ENCODE results near the gene EMX2.

The EMX2 gene

GRCh38 chr10:117556356-117556755 lies 13.8 kb downstream of the EMX2 start:
- no peaks in the 10 kb centered on the region for H3K36me3 ChIP-seq (ENCODE audit: control insufficient read depth in 2 of 2, insufficient read depth in 2 of 2, low read length in 2 of 2)
- no peak overlapping the region for H3K4me3 ChIP-seq (ENCODE audit: low read length in 2 of 2)
- H3K9ac ChIP-seq (ENCODE audit: low read depth in 1 of 2, low read length in 2 of 2) = no peak overlapping the region
- peaks cover 34 to 44% of the 10 kb centered on the region in 2 donors for H3K27me3 ChIP-seq (ENCODE audit: control insufficient read depth in 2 of 2, insufficient read depth in 2 of 2, low read length in 2 of 2)
- no peaks in the 10 kb centered on the region for H3K4me1 ChIP-seq (ENCODE audit: control insufficient read depth in 2 of 2, insufficient read depth in 2 of 2, low read length in 2 of 2)
- H3K27ac ChIP-seq (ENCODE audit: low read depth in 2 of 2, low read length in 2 of 2) = no peak overlapping the region
- no peaks in the 10 kb centered on the region for H3K9me3 ChIP-seq (ENCODE audit: control insufficient read depth in 2 of 2, low read length in 2 of 2)

DNA sequence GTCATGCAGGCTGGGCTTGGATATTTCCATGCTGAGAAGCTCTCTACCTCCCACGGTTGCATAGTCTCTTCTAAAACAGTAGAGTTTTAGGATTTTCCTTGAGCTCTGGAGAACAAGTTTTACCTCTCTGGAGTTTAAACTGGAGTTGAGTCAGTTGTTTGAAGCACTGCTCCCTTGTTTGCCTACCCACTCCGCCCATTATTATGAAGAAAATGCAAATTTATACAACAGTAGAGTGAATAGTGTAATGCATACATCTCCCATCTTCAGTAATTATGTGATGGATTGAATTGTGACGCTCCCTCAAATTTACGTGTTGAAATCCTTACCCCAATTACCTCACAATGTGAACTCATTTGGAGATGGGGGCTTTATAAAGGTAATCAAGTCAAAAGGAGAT lies 17.2 kb downstream of the EMX2 start:
- peaks cover 12 to 13% of the 10 kb centered on the region in 2 donors for H3K27me3 ChIP-seq (ENCODE audit: control insufficient read depth in 2 of 2, insufficient read depth in 2 of 2, low read length in 2 of 2)
- no peaks in the 10 kb centered on the region for H3K4me1 ChIP-seq (ENCODE audit: control insufficient read depth in 2 of 2, insufficient read depth in 2 of 2, low read length in 2 of 2)
- no peak overlapping the region for H3K9ac ChIP-seq (ENCODE audit: low read depth in 1 of 2, low read length in 2 of 2)
- H3K9me3 ChIP-seq (ENCODE audit: control insufficient read depth in 2 of 2, low read length in 2 of 2) = no peaks in the 10 kb centered on the region
- no peak overlapping the region for H3K4me3 ChIP-seq (ENCODE audit: low read length in 2 of 2)
- H3K36me3 ChIP-seq (ENCODE audit: control insufficient read depth in 2 of 2, insufficient read depth in 2 of 2, low read length in 2 of 2) = no peaks in the 10 kb centered on the region
- no peak overlapping the region for H3K27ac ChIP-seq (ENCODE audit: low read depth in 2 of 2, low read length in 2 of 2)

DNA sequence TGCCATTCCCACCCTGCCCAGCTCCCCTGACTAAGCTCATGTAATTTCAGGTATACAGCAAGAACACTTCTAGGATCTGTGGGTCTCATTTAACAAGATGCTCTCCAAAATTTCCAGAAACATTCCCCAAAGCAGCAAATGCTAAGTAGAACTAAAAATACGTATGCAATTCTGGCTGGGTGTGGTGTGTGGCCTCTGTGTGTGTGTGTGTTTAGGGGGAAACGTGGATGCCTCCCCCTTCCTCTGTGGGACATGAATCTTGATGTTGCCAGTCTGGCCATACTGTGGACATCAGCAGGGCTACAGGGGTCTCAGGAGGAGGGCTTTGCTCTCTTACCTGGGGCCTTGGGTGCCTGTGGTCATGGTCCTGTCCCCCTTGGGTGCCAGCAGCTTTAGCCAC lies 18.4 kb downstream of the EMX2 start:
- H3K4me1 ChIP-seq (ENCODE audit: control insufficient read depth in 2 of 2, insufficient read depth in 2 of 2, low read length in 2 of 2) = no peaks in the 10 kb centered on the region
- H3K9me3 ChIP-seq (ENCODE audit: control insufficient read depth in 2 of 2, low read length in 2 of 2) = no peaks in the 10 kb centered on the region
- H3K27ac ChIP-seq (ENCODE audit: low read depth in 2 of 2, low read length in 2 of 2) = no peak overlapping the region
- no peak overlapping the region for H3K9ac ChIP-seq (ENCODE audit: low read depth in 1 of 2, low read length in 2 of 2)
- H3K36me3 ChIP-seq (ENCODE audit: control insufficient read depth in 2 of 2, insufficient read depth in 2 of 2, low read length in 2 of 2) = no peaks in the 10 kb centered on the region
- no peak overlapping the region for H3K4me3 ChIP-seq (ENCODE audit: low read length in 2 of 2)
- peaks cover 8 to 10% of the 10 kb centered on the region in 2 donors for H3K27me3 ChIP-seq (ENCODE audit: control insufficient read depth in 2 of 2, insufficient read depth in 2 of 2, low read length in 2 of 2)

DNA sequence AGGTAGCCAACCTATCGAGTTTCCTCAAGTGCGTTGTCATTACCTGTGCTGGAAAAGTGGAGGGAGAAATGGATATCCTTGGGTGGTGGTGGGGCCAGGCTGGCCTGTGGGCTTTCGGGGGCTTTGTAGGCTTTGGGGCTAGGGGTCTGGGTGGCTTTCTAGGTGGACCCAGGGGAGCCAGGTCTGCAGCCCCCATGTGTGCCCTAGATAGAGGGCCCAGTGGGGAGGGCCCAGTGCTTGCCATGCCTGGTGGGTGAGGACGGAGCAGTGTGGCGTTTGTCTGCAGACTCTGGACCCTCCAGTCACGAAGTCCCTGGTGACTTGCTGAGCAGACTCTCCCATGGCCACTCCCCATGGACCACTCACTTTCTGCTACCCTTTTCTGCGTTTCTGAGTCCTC lies 19.7 kb downstream of the EMX2 start:
- H3K9ac ChIP-seq (ENCODE audit: low read depth in 1 of 2, low read length in 2 of 2) = no peak overlapping the region
- H3K4me1 ChIP-seq (ENCODE audit: control insufficient read depth in 2 of 2, insufficient read depth in 2 of 2, low read length in 2 of 2) = no peaks in the 10 kb centered on the region
- no peaks in the 10 kb centered on the region for H3K36me3 ChIP-seq (ENCODE audit: control insufficient read depth in 2 of 2, insufficient read depth in 2 of 2, low read length in 2 of 2)
- H3K27ac ChIP-seq (ENCODE audit: low read depth in 2 of 2, low read length in 2 of 2) = no peak overlapping the region
- H3K9me3 ChIP-seq (ENCODE audit: control insufficient read depth in 2 of 2, low read length in 2 of 2) = no peaks in the 10 kb centered on the region
- H3K4me3 ChIP-seq (ENCODE audit: low read length in 2 of 2) = no peak overlapping the region
- H3K27me3 ChIP-seq (ENCODE audit: control insufficient read depth in 2 of 2, insufficient read depth in 2 of 2, low read length in 2 of 2) = peaks cover 3 to 4% of the 10 kb centered on the region in 2 donors

DNA sequence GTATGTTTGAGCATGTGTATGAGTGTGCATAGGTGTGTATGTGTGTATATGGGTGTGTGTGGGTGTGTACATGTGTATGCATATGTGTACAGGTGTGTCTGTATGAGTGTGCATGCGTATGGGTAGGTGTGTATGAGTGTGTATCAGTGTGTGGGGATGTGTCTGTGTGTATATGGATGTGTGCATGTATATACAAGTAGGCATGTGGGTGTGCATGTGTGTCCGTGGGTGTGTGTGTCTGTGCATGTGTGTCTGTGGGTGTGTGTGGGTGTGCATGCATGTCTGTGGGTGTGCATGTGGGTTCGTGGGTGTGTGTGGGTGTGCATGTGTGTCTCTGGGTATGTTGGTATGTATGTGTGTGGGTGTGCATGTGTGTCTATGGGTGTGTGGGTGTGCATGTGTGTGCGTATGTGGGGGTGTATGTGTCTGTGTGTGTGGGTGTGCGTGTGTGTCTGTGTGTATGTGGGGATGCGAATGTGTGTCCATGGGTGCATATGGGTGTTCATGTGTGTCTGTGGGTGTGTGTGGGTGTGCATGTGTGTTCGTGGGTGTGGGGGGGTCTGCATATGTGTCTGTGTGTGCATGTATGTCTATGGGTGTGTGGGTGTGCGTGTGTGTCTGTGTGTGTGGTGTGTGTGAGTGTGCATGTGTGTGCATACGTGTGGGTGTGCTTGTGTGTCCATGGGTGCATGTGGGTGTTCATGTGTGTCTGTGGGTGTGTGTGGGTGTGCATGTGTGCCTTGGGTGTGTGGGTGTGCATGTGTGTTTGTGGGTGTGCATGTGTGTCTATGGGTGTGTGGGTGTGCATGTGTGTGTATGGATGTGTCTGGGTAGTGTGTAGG lies 20.6 kb downstream of the EMX2 start:
- Histone ChIP-seq H3K27me3 (ENCODE audit: control insufficient read depth in 2 of 2, insufficient read depth in 2 of 2, low read length in 2 of 2) (peaks cover 3 to 4% of the 10 kb centered on the region in 2 donors), H3K4me1 (ENCODE audit: control insufficient read depth in 2 of 2, insufficient read depth in 2 of 2, low read length in 2 of 2) (no peaks in the 10 kb centered on the region), H3K36me3 (ENCODE audit: control insufficient read depth in 2 of 2, insufficient read depth in 2 of 2, low read length in 2 of 2) (no peaks in the 10 kb centered on the region)

GRCh38 chr10:117563780-117564179 lies 21.2 kb downstream of the EMX2 start:
- H3K27ac ChIP-seq (ENCODE audit: low read depth in 2 of 2, low read length in 2 of 2) = no peak overlapping the region
- no peaks in the 10 kb centered on the region for H3K36me3 ChIP-seq (ENCODE audit: control insufficient read depth in 2 of 2, insufficient read depth in 2 of 2, low read length in 2 of 2)
- no peak overlapping the region for H3K4me3 ChIP-seq (ENCODE audit: low read length in 2 of 2)
- peaks cover 3 to 4% of the 10 kb centered on the region in 2 donors for H3K27me3 ChIP-seq (ENCODE audit: control insufficient read depth in 2 of 2, insufficient read depth in 2 of 2, low read length in 2 of 2)
- no peaks in the 10 kb centered on the region for H3K9me3 ChIP-seq (ENCODE audit: control insufficient read depth in 2 of 2, low read length in 2 of 2)
- no peaks in the 10 kb centered on the region for H3K4me1 ChIP-seq (ENCODE audit: control insufficient read depth in 2 of 2, insufficient read depth in 2 of 2, low read length in 2 of 2)
- no peak overlapping the region for H3K9ac ChIP-seq (ENCODE audit: low read depth in 1 of 2, low read length in 2 of 2)

More for the DNA sequence above, 20.6 kb downstream of the EMX2 start:
- Histone ChIP-seq H3K4me3 (ENCODE audit: low read length in 2 of 2) (no peak overlapping the region), H3K9me3 (ENCODE audit: control insufficient read depth in 2 of 2, low read length in 2 of 2) (no peaks in the 10 kb centered on the region), H3K9ac (ENCODE audit: low read depth in 1 of 2, low read length in 2 of 2) (no peak overlapping the region), H3K27ac (ENCODE audit: low read depth in 2 of 2, low read length in 2 of 2) (no peak overlapping the region)

DNA sequence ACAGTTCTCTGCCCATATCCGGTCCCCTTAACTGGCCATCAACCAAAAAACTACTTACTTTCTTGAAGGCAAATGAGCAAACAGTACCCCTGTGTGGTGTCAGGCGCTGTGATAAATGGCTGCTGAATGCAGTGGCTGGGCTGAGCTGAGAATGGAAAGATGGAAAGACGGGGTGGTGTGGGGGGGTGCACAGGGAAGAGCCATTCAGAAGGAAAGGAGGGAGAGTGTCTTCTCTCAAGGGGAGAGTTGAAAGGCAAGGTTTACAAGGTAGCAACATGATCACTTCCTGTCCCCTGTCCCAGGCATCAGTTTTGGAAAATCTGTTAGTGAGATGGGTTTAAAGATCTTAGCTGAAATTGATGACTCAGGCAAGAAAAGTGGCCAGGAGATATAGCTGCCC lies 22.5 kb downstream of the EMX2 start:
- H3K27ac ChIP-seq (ENCODE audit: low read depth in 2 of 2, low read length in 2 of 2) = no peak overlapping the region
- H3K4me1 ChIP-seq (ENCODE audit: control insufficient read depth in 2 of 2, insufficient read depth in 2 of 2, low read length in 2 of 2) = no peaks in the 10 kb centered on the region
- no peaks in the 10 kb centered on the region for H3K36me3 ChIP-seq (ENCODE audit: control insufficient read depth in 2 of 2, insufficient read depth in 2 of 2, low read length in 2 of 2)
- no peak overlapping the region for H3K4me3 ChIP-seq (ENCODE audit: low read length in 2 of 2)
- peaks cover 6 to 7% of the 10 kb centered on the region in 2 donors for H3K27me3 ChIP-seq (ENCODE audit: control insufficient read depth in 2 of 2, insufficient read depth in 2 of 2, low read length in 2 of 2)
- H3K9ac ChIP-seq (ENCODE audit: low read depth in 1 of 2, low read length in 2 of 2) = no peak overlapping the region
- no peaks in the 10 kb centered on the region for H3K9me3 ChIP-seq (ENCODE audit: control insufficient read depth in 2 of 2, low read length in 2 of 2)

- peaks cover 9 to 11% of the 10 kb centered on the region in 2 donors for H3K27me3 ChIP-seq (ENCODE audit: control insufficient read depth in 2 of 2, insufficient read depth in 2 of 2, low read length in 2 of 2)
- no peaks in the 10 kb centered on the region for H3K9me3 ChIP-seq (ENCODE audit: control insufficient read depth in 2 of 2, low read length in 2 of 2)
- H3K36me3 ChIP-seq (ENCODE audit: control insufficient read depth in 2 of 2, insufficient read depth in 2 of 2, low read length in 2 of 2) = no peaks in the 10 kb centered on the region
- H3K4me3 ChIP-seq (ENCODE audit: low read length in 2 of 2) = no peak overlapping the region
- H3K9ac ChIP-seq (ENCODE audit: low read depth in 1 of 2, low read length in 2 of 2) = no peak overlapping the region
- H3K4me1 ChIP-seq (ENCODE audit: control insufficient read depth in 2 of 2, insufficient read depth in 2 of 2, low read length in 2 of 2) = no peaks in the 10 kb centered on the region
- no peak overlapping the region for H3K27ac ChIP-seq (ENCODE audit: low read depth in 2 of 2, low read length in 2 of 2)
Observed at GRCh38 chr10:117568334-117568733, 25.8 kb downstream of the EMX2 start.

- H3K4me1 ChIP-seq (ENCODE audit: control insufficient read depth in 2 of 2, insufficient read depth in 2 of 2, low read length in 2 of 2) = no peaks in the 10 kb centered on the region
- H3K9ac ChIP-seq (ENCODE audit: low read depth in 1 of 2, low read length in 2 of 2) = no peak overlapping the region
- H3K27ac ChIP-seq (ENCODE audit: low read depth in 2 of 2, low read length in 2 of 2) = no peak overlapping the region
- H3K4me3 ChIP-seq (ENCODE audit: low read length in 2 of 2) = no peak overlapping the region
- H3K27me3 ChIP-seq (ENCODE audit: control insufficient read depth in 2 of 2, insufficient read depth in 2 of 2, low read length in 2 of 2) = peaks cover 8 to 11% of the 10 kb centered on the region in 2 donors
- H3K36me3 ChIP-seq (ENCODE audit: control insufficient read depth in 2 of 2, insufficient read depth in 2 of 2, low read length in 2 of 2) = no peaks in the 10 kb centered on the region
- no peaks in the 10 kb centered on the region for H3K9me3 ChIP-seq (ENCODE audit: control insufficient read depth in 2 of 2, low read length in 2 of 2)
Observed at GRCh38 chr10:117569610-117570390, 27.3 kb downstream of the EMX2 start.

DNA sequence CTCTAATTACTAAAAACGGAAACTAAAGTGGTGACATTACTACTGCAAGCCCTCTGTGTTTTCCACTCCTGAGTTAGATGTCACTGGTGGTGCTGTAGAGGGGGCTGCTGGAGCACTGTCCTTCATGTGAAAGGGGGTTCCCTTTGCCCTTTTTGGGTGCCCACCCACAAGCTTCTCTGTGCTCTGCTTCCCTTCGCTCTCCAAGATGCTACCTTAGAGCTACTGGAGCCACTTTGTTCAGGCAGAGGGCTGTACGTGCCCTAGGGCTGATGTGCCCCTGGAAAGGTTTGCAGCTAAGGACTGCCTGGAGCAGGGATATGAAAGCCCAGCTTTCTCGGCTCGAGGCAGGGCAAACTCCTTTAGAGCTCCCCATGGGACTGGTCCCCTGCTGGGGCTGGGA lies 28.3 kb downstream of the EMX2 start:
- Histone ChIP-seq H3K4me1 (ENCODE audit: control insufficient read depth in 2 of 2, insufficient read depth in 2 of 2, low read length in 2 of 2) (no peaks in the 10 kb centered on the region), H3K27ac (ENCODE audit: low read depth in 2 of 2, low read length in 2 of 2) (no peak overlapping the region), H3K4me3 (ENCODE audit: low read length in 2 of 2) (no peak overlapping the region), H3K27me3 (ENCODE audit: control insufficient read depth in 2 of 2, insufficient read depth in 2 of 2, low read length in 2 of 2) (peaks cover 8 to 11% of the 10 kb centered on the region in 2 donors), H3K36me3 (ENCODE audit: control insufficient read depth in 2 of 2, insufficient read depth in 2 of 2, low read length in 2 of 2) (no peaks in the 10 kb centered on the region), H3K9me3 (ENCODE audit: control insufficient read depth in 2 of 2, low read length in 2 of 2) (no peaks in the 10 kb centered on the region), H3K9ac (ENCODE audit: low read depth in 1 of 2, low read length in 2 of 2) (no peak overlapping the region)

Data from mucosa of rectum (tissue), 2 donors.